K562 (cell line): ENCODE results near the gene SYNM. TPM values are rescaled to one million over a fixed set of nuclear protein-coding genes. Genes with fewer than 3 reads are reported as not detected.
"Not testable (repeated sequence)": the region's sequence is repeated elsewhere in the genome, so short reads cannot be mapped to it uniquely, and the experiment has no call there.

Source experiments
- ATAC-seq: fragments of 200-7000 bp; cut with Tn5 transposase; 3 replicates; pipeline ENCODE4 v1.9.1; 2020; ENCODE audit warnings: moderate library complexity
- BruUV-seq: library from RNA; stranded (reverse); fragments of 400-500 nt; replicated peaks from 2 replicates; lab custom pipeline; 2021; lab: Mats Ljungman, UMichigan
- CTCF ChIA-PET: fragments of 300-600 bp; formaldehyde crosslinking; extraction: SDS; loops from one replicate; lab custom pipeline; 2021; ENCODE audit warnings: low intra/inter-chr PET ratio; lab: Yijun Ruan, JAX
- POLR2A ChIA-PET: fragments of 300-600, 350-650 bp; sonication (Branson Sonifier 250); formaldehyde crosslinking; extraction: SDS; loops from one replicate; lab custom pipeline; 2021; ENCODE audit warnings: antibody characterized with exemption, inconsistent platforms; lab: Yijun Ruan, JAX
- DNase-seq, 4 experiments: peaks; one replicate each; pipeline versions ENCODE4 v3.0.0 to v3.0.0-alpha.2; 2011 to 2018; ENCODE audit warnings: low spot score in 3 of 4, mixed read lengths in 3 of 4; ENCODE audit errors: extremely low read depth in 1 of 4
- FAIRE-seq: peaks from 2 replicates; lab custom pipeline; 2011; peaks lifted over from hg19 to GRCh38; lab: Jason Lieb, UNC
- H2AFZ ChIP-seq: 2 replicates; pipeline ENCODE4 v1.6.0; 2011; ENCODE audit warnings: low read depth, low read length, control low read depth, inconsistent platforms
- H3K27ac ChIP-seq: fragments of 200-600 bp; 3 replicates; pipeline ENCODE4 v1.8.0; 2011; ENCODE audit warnings: low read depth, mild to moderate bottlenecking, control low read depth, inconsistent platforms, low read length, moderate library complexity, mixed read lengths; ENCODE audit errors: extremely low read depth
- H3K27me3 ChIP-seq, 2 experiments: fragments of 300-600 bp in 1 of 2; 2 replicates in 1 of 2; 3 replicates in 1 of 2; pipeline versions ENCODE4 v1.6.0 to v1.8.0; 2011; ENCODE audit warnings: inconsistent platforms in 2 of 2, low read length in 2 of 2, mild to moderate bottlenecking in 1 of 2, mixed read lengths in 1 of 2, moderate library complexity in 1 of 2; ENCODE audit not compliant: control insufficient read depth in 2 of 2, insufficient read depth in 2 of 2
- H3K36me3 ChIP-seq: fragments of 300-600 bp; 3 replicates; pipeline ENCODE4 v1.8.0; 2011; ENCODE audit warnings: mild to moderate bottlenecking, low read length, inconsistent platforms; ENCODE audit not compliant: control insufficient read depth, insufficient read depth
- H3K4me1 ChIP-seq, 2 experiments: fragments of 200-600 bp in 1 of 2; replicated peaks in 1 of 2; 2 replicates in 1 of 2; 3 replicates in 1 of 2; pipeline versions ENCODE4 v1.5.1 to v1.8.0; 2011; ENCODE audit warnings: inconsistent platforms in 2 of 2, low read length in 2 of 2, mild to moderate bottlenecking in 1 of 2, mixed read lengths in 1 of 2, moderate library complexity in 1 of 2; ENCODE audit not compliant: control insufficient read depth in 2 of 2, insufficient read depth in 2 of 2
- H3K4me2 ChIP-seq: 2 replicates; pipeline ENCODE4 v1.6.1; 2011; ENCODE audit warnings: low read length, control low read depth, inconsistent platforms, mixed read lengths; ENCODE audit not compliant: insufficient read depth
- H3K4me3 ChIP-seq: fragments of 200-600 bp; sonication (generic), shearing (Covaris generic); 2 replicates; pipeline ENCODE4 v1.5.1; 2016; ENCODE audit warnings: control low read depth, inconsistent platforms
- H3K79me2 ChIP-seq: fragments of 200-600 bp; 3 replicates; pipeline ENCODE4 v1.8.0; 2011; ENCODE audit warnings: low read length, inconsistent platforms; ENCODE audit not compliant: control insufficient read depth, insufficient read depth
- H3K9ac ChIP-seq, 2 experiments: 2 replicates each; pipeline versions ENCODE4 v1.6.0 to v1.6.1; 2011; ENCODE audit warnings: low read depth in 2 of 2, low read length in 2 of 2, control low read depth in 1 of 2, inconsistent platforms in 1 of 2, mild to moderate bottlenecking in 1 of 2, mixed read lengths in 1 of 2; ENCODE audit not compliant: insufficient read depth in 1 of 2
- H3K9me1 ChIP-seq: one replicate; pipeline ENCODE4 v1.6.0; 2011; ENCODE audit warnings: inconsistent platforms, mild to moderate bottlenecking, low read length, moderate library complexity; ENCODE audit not compliant: control insufficient read depth, insufficient read depth
- H3K9me3 ChIP-seq: replicated peaks from 2 replicates; pipeline ENCODE4 v1.5.1; 2011; ENCODE audit warnings: low read depth, low read length, inconsistent platforms; ENCODE audit not compliant: control insufficient read depth, insufficient read depth
- H4K20me1 ChIP-seq: replicated peaks from 2 replicates; pipeline ENCODE4 v1.6.1; 2011; ENCODE audit warnings: low read length, inconsistent platforms, mixed read lengths; ENCODE audit not compliant: control insufficient read depth, insufficient read depth
- WGBS: fragments of 100-300 bp; shearing (Covaris generic); methylation state at CpG from one replicate; pipeline ENCODE4 v1.1.6; 2016; ENCODE audit warnings: low coverage, mixed read lengths; ENCODE audit not compliant: insufficient coverage; ENCODE audit errors: missing lambda C conversion rate; 5-methylcytosine and 5-hydroxymethylcytosine counted together
- in situ Hi-C: fragments of 300-500 bp; cut with MboI; formaldehyde crosslinking; loops from 4 replicates; pipeline ENCODE4 v1.15.0; 2018; ENCODE audit warnings: inconsistent platforms, mixed read lengths
- intact Hi-C: fragments of 100-400 bp; cut with micrococcal nuclease; formaldehyde crosslinking; loops from 2 replicates; pipeline ENCODE4 v1.14.2; 2022
- polyA plus RNA-seq, 8 experiments: library from polyadenylated mRNA; depleted of rRNA in 4 of 8; stranded (reverse) in 5 of 8; unstranded in 3 of 8; fragments of >200 nt; fragmentation: Nextera tagmentation in 2 of 8; fragmentation: Illumina TruSeq in 1 of 8; extraction: Ambion mirVana in 2 of 8; extraction: Trizol in 1 of 8; gene quantifications; 2 replicates each; pipeline versions ENCODE4 v1.2.1 to v1.2.3, GENCODE V29; 2011 to 2014; ENCODE audit warnings: inconsistent platforms in 1 of 8, missing spikeins in 1 of 8
- total RNA-seq, 7 experiments: library from RNA; depleted of rRNA in 6 of 7; stranded (reverse); fragments of >200 nt in 6 of 7; fragmentation: Illumina TruSeq in 2 of 7; extraction: Trizol in 2 of 7; gene quantifications; 2 replicates each; pipeline versions ENCODE4 v1.2.1 to v1.2.3, GENCODE V29; 2011 to 2021; ENCODE audit warnings: low replicate concordance in 1 of 7
- TF ChIP-seq, protein P1 (sequence below): fragments of 250-450 bp; sonication (Bioruptor Pico); IDR thresholded peaks from 2 replicates; pipeline ENCODE4 v1.8.0; 2021; ENCODE audit warnings: mild to moderate bottlenecking, moderate library complexity
- TF ChIP-seq, protein P2 (sequence below): fragments of 450-650 bp; formaldehyde crosslinking; IDR thresholded peaks from 2 replicates; pipeline ENCODE4 v1.4.0; 2020; ENCODE audit warnings: mild to moderate bottlenecking, moderate library complexity

Gene SYNM
- total and polyA plus RNA-seq, 9 of the 15 experiments (the other 6 are each of a cell fraction or from before 2014, with no cell fraction given) = 0.01 to 0.42 (median 0.13) TPM

- TF ChIP-seq, protein P1, sequence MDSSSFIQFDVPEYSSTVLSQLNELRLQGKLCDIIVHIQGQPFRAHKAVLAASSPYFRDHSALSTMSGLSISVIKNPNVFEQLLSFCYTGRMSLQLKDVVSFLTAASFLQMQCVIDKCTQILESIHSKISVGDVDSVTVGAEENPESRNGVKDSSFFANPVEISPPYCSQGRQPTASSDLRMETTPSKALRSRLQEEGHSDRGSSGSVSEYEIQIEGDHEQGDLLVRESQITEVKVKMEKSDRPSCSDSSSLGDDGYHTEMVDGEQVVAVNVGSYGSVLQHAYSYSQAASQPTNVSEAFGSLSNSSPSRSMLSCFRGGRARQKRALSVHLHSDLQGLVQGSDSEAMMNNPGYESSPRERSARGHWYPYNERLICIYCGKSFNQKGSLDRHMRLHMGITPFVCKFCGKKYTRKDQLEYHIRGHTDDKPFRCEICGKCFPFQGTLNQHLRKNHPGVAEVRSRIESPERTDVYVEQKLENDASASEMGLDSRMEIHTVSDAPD (CRISPR knock-in tag) = no peak
- TF ChIP-seq, protein P2, sequence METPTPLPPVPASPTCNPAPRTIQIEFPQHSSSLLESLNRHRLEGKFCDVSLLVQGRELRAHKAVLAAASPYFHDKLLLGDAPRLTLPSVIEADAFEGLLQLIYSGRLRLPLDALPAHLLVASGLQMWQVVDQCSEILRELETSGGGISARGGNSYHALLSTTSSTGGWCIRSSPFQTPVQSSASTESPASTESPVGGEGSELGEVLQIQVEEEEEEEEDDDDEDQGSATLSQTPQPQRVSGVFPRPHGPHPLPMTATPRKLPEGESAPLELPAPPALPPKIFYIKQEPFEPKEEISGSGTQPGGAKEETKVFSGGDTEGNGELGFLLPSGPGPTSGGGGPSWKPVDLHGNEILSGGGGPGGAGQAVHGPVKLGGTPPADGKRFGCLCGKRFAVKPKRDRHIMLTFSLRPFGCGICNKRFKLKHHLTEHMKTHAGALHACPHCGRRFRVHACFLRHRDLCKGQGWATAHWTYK (CRISPR knock-in tag) = 0 out of 2 replicates have a peak, but pooled peaks have one; percentile 32
These were observed 45.6 kb upstream of the SYNM start (continued) for GRCh38 chr15:99059010-99059981.

DNA sequence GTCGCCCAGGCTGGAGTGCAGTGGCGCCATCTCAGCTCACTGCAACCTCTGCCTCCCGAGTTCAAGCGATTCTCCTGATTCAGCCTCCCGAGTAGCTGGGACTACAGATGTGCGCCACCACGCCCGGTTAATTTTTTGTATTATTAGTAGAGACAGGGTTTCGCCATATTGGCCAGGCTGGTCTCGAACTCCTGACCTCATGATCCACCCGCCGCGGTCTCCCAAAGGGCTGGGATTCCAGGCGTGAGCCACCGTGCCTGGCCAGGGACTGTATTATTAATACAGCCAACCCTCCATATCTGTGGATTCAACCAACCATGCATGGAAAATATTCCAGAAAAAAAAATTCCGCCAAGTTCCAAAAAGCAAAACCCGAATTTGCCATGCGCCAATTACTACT, 44.7 kb upstream of the SYNM start:
- H4K20me1 ChIP-seq, H2AFZ ChIP-seq, H3K9me1 ChIP-seq, BruUV-seq, POLR2A ChIA-PET, CTCF ChIA-PET, H3K27ac ChIP-seq, FAIRE-seq, H3K4me1 ChIP-seq, H3K36me3 ChIP-seq, DNase-seq, ATAC-seq, H3K79me2 ChIP-seq, intact Hi-C loops, H3K9me3 ChIP-seq, H3K4me2 ChIP-seq, H3K4me3 ChIP-seq, H3K9ac ChIP-seq: not testable (repeated sequence)
- in situ Hi-C loops = loop anchor here (10.0 kb wide), 1 partner anchor 545 kb away; no protein-coding TSS in a partner anchor
- WGBS = 17% methylated on average over 18 of the region's 18 CpGs
- peaks cover 9 to 55% of the 10 kb centered on the region in 2 experiments; a peak in 3 of 5 replicates for H3K27me3 ChIP-seq
